SK-N-SH treated with all-trans-retinoic acid at 6 μM for 48 hours (cell line): ENCODE data around the gene CTSH.
"Not testable (repeated sequence)": the region's sequence is repeated elsewhere in the genome, so short reads cannot be mapped to it uniquely, and the experiment has no call there.

ENCODE experiments used
- ZNF70 ChIP-seq: fragments of 450-650 bp; formaldehyde crosslinking; IDR thresholded peaks from 2 replicates; pipeline ENCODE4 v1.5.0; 2020; ENCODE audit warnings: mild to moderate bottlenecking, moderate library complexity
- TF ChIP-seq, protein P1 (sequence below): fragments of 250-450 bp; sonication (Bioruptor Pico); IDR thresholded peaks from 2 replicates; pipeline ENCODE4 v1.5.1; 2020; ENCODE audit warnings: low read depth, mild to moderate bottlenecking, moderate library complexity

DNA sequence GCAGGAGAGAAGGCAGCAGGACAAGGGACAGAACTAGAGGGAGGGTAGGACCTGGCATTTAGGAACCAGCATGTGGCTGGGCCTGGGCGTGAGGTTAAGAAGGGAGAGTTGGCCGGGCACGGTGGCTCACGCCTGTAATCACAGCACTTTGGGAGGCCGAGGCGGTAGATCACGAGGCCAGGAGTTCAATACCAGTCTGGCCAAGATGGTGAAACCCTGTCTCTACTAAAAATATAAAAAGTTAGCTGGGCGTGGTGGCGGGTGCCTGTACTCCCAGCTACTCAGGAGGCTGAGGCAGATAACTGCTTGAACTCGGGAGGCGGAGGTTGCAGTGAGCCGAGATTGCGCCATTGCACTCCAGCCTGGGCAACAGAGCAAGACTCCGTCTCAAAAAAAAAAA lies 16.7 kb downstream of the CTSH start:
- TF ChIP-seq, protein P1, sequence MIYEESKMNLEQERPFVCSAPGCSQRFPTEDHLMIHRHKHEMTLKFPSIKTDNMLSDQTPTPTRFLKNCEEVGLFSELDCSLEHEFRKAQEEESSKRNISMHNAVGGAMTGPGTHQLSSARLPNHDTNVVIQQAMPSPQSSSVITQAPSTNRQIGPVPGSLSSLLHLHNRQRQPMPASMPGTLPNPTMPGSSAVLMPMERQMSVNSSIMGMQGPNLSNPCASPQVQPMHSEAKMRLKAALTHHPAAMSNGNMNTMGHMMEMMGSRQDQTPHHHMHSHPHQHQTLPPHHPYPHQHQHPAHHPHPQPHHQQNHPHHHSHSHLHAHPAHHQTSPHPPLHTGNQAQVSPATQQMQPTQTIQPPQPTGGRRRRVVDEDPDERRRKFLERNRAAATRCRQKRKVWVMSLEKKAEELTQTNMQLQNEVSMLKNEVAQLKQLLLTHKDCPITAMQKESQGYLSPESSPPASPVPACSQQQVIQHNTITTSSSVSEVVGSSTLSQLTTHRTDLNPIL (CRISPR knock-in tag): not testable (repeated sequence)
- not testable (repeated sequence) for TF ChIP-seq ZNF70 (CRISPR knock-in tag)
